ENCODE measurements around the gene ARMC9.
A peak's percentile ranks its signal among the peaks of the same experiment; 100 is the strongest.
"Not testable (repeated sequence)": the region's sequence is repeated elsewhere in the genome, so short reads cannot be mapped to it uniquely, and the experiment has no call there.

Gene ARMC9

DNA sequence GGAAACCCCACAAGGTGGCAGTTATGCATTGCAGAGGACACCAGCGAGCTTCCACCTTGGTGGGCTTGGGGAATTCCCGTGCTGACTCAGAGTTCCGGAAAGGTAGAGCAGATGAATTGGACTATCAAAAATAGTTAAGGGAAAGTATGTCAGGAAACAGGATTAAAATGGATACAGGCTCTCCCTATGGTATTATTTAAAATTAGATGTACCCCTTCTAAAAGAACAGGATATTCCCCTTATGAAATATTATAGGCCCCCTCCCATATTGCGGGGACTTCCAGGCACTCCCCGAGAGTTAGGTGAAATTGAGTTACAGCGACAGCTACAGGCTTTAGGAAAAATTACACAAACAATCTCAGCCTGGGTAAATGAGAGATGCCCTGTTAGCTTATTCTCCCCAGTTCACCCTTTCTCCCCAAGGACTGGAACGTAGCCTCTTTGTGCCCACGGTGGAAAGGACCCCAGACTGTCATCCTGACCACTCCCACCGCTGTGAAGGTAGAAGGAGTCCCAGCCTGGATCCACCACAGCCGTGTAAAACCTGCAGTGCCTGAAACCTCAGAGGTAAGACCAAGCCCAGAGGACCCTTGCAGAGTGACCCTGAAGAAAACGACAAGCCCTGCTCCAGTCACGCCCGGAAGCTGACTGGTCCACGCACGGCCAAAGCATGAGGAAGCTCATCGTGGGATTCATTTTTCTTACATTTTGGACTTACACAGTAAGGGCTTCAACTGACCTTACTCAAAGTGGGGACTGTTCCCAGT lies 207.4 kb downstream of the ARMC9 start:
- DNase-seq, result peak; percentile 39 to 40

DNA sequence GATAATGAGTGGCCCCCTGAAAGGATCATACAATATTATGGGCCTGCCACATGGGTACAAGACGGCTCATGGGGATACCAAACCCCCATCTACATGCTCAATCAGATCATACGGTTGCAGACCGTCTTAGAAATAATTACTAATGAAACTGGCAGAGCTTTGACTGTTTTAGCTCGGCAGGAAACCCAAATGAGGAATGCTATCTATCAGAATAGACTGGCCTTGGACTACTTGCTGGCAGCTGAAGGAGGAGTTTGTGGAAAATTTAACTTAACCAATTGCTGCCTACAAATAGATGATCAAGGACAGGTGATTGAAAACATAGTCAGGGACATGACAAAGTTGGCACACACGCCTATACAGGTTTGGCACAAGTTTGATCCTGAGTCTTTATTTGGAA lies 209.3 kb downstream of the ARMC9 start:
- DNase-seq, result not testable (repeated sequence)

- DNase-seq, result not testable (repeated sequence)
Observed at GRCh38 chr2:231408304-231408703, 209.9 kb downstream of the ARMC9 start.

GRCh38 chr2:231409776-231410175 lies 211.3 kb downstream of the ARMC9 start:
- DNase-seq, result no peak

DNA sequence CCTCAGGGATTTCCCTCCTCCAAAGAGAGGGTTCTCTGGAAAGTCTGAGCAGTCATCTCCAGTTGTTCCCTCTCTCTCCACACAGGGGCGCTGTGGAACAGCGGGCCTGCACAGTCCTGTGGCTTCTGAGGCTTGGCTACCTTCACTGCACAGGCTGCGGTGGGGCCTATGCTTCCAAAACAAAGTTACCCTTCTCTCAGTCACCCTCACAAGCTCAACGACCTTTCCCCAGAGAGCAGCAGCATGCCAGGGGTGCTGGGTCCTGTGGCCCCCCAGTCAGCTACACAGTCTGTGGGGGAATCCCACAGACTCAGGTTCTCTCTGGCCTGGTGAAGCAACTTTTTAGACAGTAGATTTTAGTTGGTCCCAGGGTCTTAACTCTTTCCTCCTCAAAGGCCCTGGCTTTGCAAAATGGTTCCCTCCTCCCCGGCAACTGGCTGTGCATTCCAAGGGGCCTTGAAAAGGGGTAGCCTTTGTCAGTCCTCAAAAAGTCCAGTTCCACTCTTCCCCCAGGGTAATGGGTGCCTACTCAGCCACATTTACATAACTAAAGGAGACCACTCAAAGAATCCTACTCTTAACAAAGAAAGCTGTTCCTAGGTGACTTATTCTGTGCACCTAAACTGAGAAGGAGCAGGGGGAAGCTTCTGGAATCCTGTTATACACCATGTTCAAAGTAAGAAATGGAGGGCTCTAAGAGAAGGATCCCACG lies 212.0 kb downstream of the ARMC9 start:
- DNase-seq, result no peak

- DNase-seq, result no peak
Observed at GRCh38 chr2:231411237-231411636, 212.8 kb downstream of the ARMC9 start.

- peak; percentile 60 to 84 for DNase-seq
Observed at GRCh38 chr2:231411831-231412617, 213.6 kb downstream of the ARMC9 start.

GRCh38 chr2:231412618-231412963 lies 214.2 kb downstream of the ARMC9 start:
- no peak for DNase-seq

DNA sequence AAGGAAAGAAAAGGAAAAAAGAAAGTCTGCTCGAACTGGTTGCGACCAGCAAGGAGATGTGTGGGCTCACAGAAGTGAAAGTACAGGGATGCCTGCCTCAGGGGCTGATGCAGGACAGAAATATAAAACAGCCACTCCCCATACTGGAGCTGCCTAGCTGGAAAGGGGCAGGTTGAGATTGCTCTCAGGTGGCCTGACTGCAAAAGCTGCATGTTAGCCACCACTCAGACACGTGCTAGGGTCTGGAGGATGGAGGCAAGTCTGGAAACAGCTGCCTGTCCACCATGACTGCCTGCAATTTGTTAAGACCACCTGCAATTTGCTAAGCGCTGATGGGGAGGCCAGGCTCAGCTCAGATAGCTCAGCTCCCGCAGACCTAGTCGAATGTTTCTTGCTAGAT lies 215.0 kb downstream of the ARMC9 start:
- no peak for DNase-seq

DNA sequence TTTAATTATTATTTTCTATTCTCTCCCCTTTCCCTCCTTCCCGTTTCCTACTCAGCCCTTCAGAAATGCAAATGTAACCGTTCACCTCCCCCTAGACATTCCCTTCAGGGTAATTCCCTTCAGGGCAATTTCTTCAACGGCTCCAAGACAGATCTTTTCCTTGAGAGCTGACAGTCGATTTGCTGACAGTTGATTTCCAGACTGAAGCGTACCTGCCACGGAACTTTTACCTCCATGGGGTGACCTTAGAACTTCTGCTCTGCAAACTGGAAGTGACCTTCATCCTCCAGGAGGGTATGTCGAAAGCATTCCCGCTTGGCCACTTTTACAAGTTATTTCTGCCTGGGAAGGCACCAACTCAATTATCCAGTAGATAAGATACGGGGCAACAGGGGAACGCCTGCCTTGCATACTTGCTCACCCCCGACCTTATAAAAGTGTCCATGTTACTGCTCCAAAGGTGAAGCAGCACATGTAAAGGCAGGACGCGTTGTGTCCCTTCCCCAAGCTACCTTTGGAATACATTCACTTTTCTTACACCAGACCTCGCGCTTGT lies 215.6 kb downstream of the ARMC9 start:
- no peak for DNase-seq

DNA sequence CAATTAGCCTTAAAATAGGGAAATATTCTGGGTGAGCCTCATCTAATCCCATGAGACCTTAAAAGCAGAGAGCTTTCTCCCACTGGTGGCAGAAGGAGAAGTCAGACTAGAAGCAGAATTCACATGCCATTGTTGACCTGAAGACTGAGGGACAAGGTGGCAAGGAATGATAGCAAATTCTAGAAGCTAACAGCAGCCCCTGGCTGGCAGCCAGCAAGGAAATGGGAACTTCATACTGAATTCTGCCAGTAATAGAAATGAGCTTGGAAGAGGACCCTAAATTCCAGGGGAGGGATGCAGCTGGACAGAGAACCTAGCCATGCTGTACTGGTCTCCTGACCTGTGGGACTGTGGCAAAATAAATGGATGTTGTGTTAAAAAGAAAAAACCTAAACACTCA lies 216.6 kb downstream of the ARMC9 start:
- DNase-seq, result no peak

GRCh38 chr2:231418820-231419640 lies 220.6 kb downstream of the ARMC9 start:
- no peak for DNase-seq

- no peak for DNase-seq
Observed at GRCh38 chr2:231421051-231421580, 222.7 kb downstream of the ARMC9 start.

DNA sequence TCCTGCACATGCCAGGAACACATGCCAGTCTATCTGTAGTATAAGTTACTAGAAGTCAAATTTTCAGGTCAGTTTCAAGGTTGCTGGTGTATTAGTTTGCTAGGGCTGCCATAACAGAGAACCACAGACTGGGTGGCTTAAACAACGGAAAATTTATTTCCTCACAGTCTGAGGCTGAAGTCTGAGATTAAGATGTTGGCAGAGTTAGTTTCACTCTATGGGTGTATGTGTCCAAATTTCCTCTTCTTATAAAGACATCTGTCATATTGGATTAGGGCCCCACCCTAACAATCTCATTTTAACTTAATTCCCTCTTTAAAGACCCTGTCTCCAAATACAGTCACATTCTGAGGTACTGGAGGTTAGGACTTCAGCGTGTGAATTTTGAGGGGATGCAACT lies 223.6 kb downstream of the ARMC9 start:
- DNase-seq, result no peak

GRCh38 chr2:231423176-231423575 lies 224.7 kb downstream of the ARMC9 start:
- no peak for DNase-seq

All from stimulated activated CD4-positive, alpha-beta T cell treated with anti-CD3 and anti-CD28 coated beads, Interleukin-2, amount 100 ng/mL, for 24 hours (primary cell).